Ovary (tissue), 9 donors: ENCODE measurements around the gene TRPV3. TPM values are rescaled to one million over a fixed set of nuclear protein-coding genes. Genes with fewer than 3 reads are reported as not detected.
"Not testable (repeated sequence)": the region's sequence is repeated elsewhere in the genome, so short reads cannot be mapped to it uniquely, and the experiment has no call there.

Source experiments
- DNase-seq, 5 donors: peaks; one replicate each; pipeline ENCODE4 v3.0.0-alpha.2; 2019 to 2020
- H3K27ac ChIP-seq, 2 donors: fragments of 200-600 bp; one replicate each; pipeline versions ENCODE4 v1.5.1 to v1.8.0; 2019 to 2022
- H3K27me3 ChIP-seq: fragments of 200-600 bp; one replicate; pipeline ENCODE4 v1.8.0; 2022
- H3K36me3 ChIP-seq: fragments of 200-600 bp; sonication (generic); one replicate; pipeline ENCODE4 v1.5.1; 2019
- H3K4me1 ChIP-seq: one replicate; pipeline ENCODE4 v1.8.1; 2013; ENCODE audit warnings: mild to moderate bottlenecking, moderate library complexity; ENCODE audit not compliant: insufficient read depth
- H3K4me3 ChIP-seq: fragments of 200-600 bp; sonication (generic); one replicate; pipeline ENCODE4 v1.5.1; 2017
- H3K9me3 ChIP-seq, 2 donors: fragments of 200-600 bp in 1 of 2; sonication (generic) in 1 of 2; one replicate each; pipeline versions ENCODE4 v1.5.1 to v1.8.1; 2013 to 2019; ENCODE audit warnings: mild to moderate bottlenecking in 1 of 2, moderate library complexity in 1 of 2
- CTCF ChIP-seq, 3 donors: fragments of 450-650 bp in 2 of 3; fragments of 200-600 bp in 1 of 3; IDR thresholded peaks; one replicate each; pipeline versions ENCODE4 v1.5.1 to v1.8.0; 2016 to 2022; ENCODE audit warnings: antibody characterized with exemption in 3 of 3, mild to moderate bottlenecking in 1 of 3
- EP300 ChIP-seq: sonication (generic); formaldehyde crosslinking; IDR thresholded peaks from one replicate; pipeline ENCODE4 v1.6.1; 2017; ENCODE audit warnings: antibody characterized with exemption
- POLR2A ChIP-seq: fragments of 450-650 bp; IDR thresholded peaks from one replicate; pipeline ENCODE4 v1.6.1; 2017; ENCODE audit warnings: antibody characterized with exemption, mild to moderate bottlenecking, moderate library complexity
- WGBS, 3 donors: extraction: QIAGEN DNeasy Blood & Tissue Kit in 1 of 3; methylation state at CpG; one replicate each; pipeline versions ENCODE4 v1.1.5 to v1.1.7; 2013 to 2017; 5-methylcytosine and 5-hydroxymethylcytosine counted together
- intact Hi-C, 4 donors: fragments of 100-400 bp; cut with DNase I; formaldehyde crosslinking; loops; one replicate each; pipeline versions ENCODE4 v1.11.0 to v1.15.1; 2022 to 2023
- polyA plus RNA-seq, 2 donors: library from polyadenylated mRNA; stranded (reverse); fragments of 200-250 nt in 1 of 2; fragments of 350-450 nt in 1 of 2; fragmentation: Illumina TruSeq in 1 of 2; extraction: RNeasy Lipid Tissue Mini Kit (QIAGEN cat#74804) in 1 of 2; gene quantifications; one replicate each; pipeline ENCODE4 v1.2.3, GENCODE V29; 2013 to 2014
- total RNA-seq, 7 donors: library from RNA; depleted of rRNA in 2 of 7; stranded (reverse); fragments of >200 nt in 2 of 7; fragmentation: NEBNext Ultra II Directional in 3 of 7; extraction: Animal tissue kit (Norgen Biotek cat#: 25700) in 3 of 7; gene quantifications; one replicate each; pipeline versions ENCODE4 v1.1.0 to v1.2.4, GENCODE V29; 2016 to 2023
- donor health status: DM: no; HTN: no; CAD: no; lungs with moderate emphysema.
- donor health status: DM: no; HTN: no; CAD: no.
- donor health status: Bipolar disorder and iron deficiency.
- donor health status: DM: yes; HTN: yes; CAD: no.
- donor health status: DM: no; HTN: no; CAD: no.
- donor health status: DM: yes; HTN: yes; CAD: no.

Gene TRPV3
- total and polyA plus RNA-seq, 9 donors, result 0.12 to 5.8 (median 1.9) TPM

- TF ChIP-seq POLR2A (no peak), EP300 (no peak), CTCF (IDR thresholded peaks at IDR 0.05) (no peak)
- H3K36me3 ChIP-seq, result no peaks in the 10 kb centered on the region
- intact Hi-C loops, result no loop called here
- DNase-seq, result no peak
- WGBS, 3 donors, result 92 to 96% (median 94%) methylated on average over 9 of the region's 9 CpGs
- H3K4me1 ChIP-seq, result no peaks in the 10 kb centered on the region
- no peak overlapping the region for H3K4me3 ChIP-seq
- H3K27me3 ChIP-seq, result no peaks in the 10 kb centered on the region
- H3K27ac ChIP-seq, result no peak overlapping the region
- H3K9me3 ChIP-seq, result no peaks in the 10 kb centered on the region
Observed at GRCh38 chr17:3582915-3583314, 25.3 kb upstream of the TRPV3 start.

GRCh38 chr17:3578667-3579066, 21.1 kb upstream of the TRPV3 start:
- H3K36me3 ChIP-seq, H3K27me3 ChIP-seq, intact Hi-C loops, DNase-seq, H3K4me3 ChIP-seq, H3K9me3 ChIP-seq, H3K4me1 ChIP-seq, H3K27ac ChIP-seq: not testable (repeated sequence)
- 85 to 98% (median 97%) methylated on average over 4 of the region's 4 CpGs for WGBS, 3 donors

GRCh38 chr17:3576970-3577369, 19.4 kb upstream of the TRPV3 start:
- Histone ChIP-seq H3K27ac (no peak overlapping the region), H3K4me3 (no peak overlapping the region), H3K4me1 (no peaks in the 10 kb centered on the region), H3K36me3 (no peaks in the 10 kb centered on the region), H3K9me3 (no peaks in the 10 kb centered on the region), H3K27me3 (no peaks in the 10 kb centered on the region)
- WGBS, 3 donors, result 71 to 75% (median 75%) methylated on average over 11 of the region's 11 CpGs
- intact Hi-C loops, result no loop called here
- TF ChIP-seq POLR2A (no peak), CTCF (IDR thresholded peaks at IDR 0.05) (no peak), EP300 (no peak)
- DNase-seq, result no peak

GRCh38 chr17:3575511-3575910, 17.9 kb upstream of the TRPV3 start:
- 77 to 78% (median 77%) methylated on average over 5 of the region's 5 CpGs for WGBS, 3 donors
- Histone ChIP-seq H3K27ac (no peak overlapping the region), H3K4me1 (no peaks in the 10 kb centered on the region), H3K4me3 (no peak overlapping the region), H3K9me3 (no peaks in the 10 kb centered on the region), H3K36me3 (no peaks in the 10 kb centered on the region), H3K27me3 (no peaks in the 10 kb centered on the region)
- TF ChIP-seq CTCF (IDR thresholded peaks at IDR 0.05) (no peak), EP300 (no peak), POLR2A (no peak)
- intact Hi-C loops, result no loop called here
- no peak for DNase-seq

GRCh38 chr17:3574231-3574630, 16.6 kb upstream of the TRPV3 start:
- no peaks in the 10 kb centered on the region for H3K36me3 ChIP-seq
- no peaks in the 10 kb centered on the region for H3K27me3 ChIP-seq
- no peak overlapping the region for H3K27ac ChIP-seq
- intact Hi-C loops, result no loop called here
- no peak overlapping the region for H3K4me3 ChIP-seq
- no peaks in the 10 kb centered on the region for H3K9me3 ChIP-seq
- no peak for TF ChIP-seq EP300
- no peak for TF ChIP-seq POLR2A
- no peak for TF ChIP-seq CTCF (IDR thresholded peaks at IDR 0.05)
- 85 to 89% (median 85%) methylated on average over 7 of the region's 7 CpGs for WGBS, 3 donors
- no peak for DNase-seq
- no peaks in the 10 kb centered on the region for H3K4me1 ChIP-seq
